ENCODE results near the gene CELA3B. TPM values are rescaled to one million over a fixed set of nuclear protein-coding genes. Genes with fewer than 3 reads are reported as not detected.
A peak's percentile ranks its signal among the peaks of the same experiment; 100 is the strongest.
"Not testable (repeated sequence)": the region's sequence is repeated elsewhere in the genome, so short reads cannot be mapped to it uniquely, and the experiment has no call there.

Gene CELA3B
- total RNA-seq, 1 experiment from 2014 or later = 0.81 TPM

DNA sequence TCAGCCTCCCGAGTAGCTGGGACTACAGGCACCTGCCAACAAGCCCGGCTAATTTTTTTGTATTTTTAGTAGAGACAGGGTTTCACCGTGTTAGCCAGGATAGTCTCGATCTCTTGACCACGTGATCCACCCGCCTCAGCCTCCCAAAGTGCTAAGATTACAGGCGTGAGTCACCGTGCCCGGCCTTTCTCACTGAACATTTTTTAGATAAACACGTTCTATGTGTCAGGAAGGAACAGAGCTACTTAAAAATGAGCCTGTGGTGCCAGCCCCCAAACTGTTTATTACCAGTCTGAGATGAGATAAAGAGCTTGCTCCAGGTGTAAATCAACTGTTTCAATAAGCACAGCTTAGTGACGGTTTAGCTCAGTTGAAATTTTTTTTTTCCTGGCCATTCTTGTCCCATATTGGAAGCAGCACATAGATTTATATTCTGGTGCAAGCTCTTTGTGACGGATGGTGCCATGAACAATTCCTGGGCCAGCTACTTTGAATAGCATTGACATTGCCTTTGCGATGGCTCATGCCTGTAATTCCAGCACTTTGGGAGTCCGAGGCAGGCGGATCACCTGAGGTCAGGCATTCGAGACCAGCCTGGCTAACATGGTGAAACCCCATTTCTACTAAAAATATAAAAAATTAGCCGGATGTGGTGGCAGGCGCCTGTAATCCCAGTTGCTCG is 33.7 kb upstream of the CELA3B start:
- not testable (repeated sequence) for DNase-seq (ENCODE audit: low spot score)

DNA sequence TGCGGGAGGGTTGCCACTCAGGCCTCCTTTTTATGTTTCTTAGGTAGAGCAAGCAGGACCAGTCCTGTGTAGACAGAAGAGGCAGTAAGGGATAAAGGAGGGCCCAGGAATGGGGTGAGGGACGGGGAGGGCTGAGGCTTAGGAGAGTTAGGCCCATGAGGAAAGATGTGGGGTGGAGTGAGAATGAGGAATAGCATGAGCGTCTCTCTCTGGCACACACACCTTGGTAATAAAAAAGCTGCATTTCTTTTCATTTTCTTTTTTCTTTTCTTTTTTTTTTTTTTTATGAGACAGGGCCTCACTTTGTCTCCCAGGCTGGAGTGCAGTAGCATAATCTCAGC is 32.1 kb upstream of the CELA3B start:
- no peak for DNase-seq (ENCODE audit: low spot score)

DNA sequence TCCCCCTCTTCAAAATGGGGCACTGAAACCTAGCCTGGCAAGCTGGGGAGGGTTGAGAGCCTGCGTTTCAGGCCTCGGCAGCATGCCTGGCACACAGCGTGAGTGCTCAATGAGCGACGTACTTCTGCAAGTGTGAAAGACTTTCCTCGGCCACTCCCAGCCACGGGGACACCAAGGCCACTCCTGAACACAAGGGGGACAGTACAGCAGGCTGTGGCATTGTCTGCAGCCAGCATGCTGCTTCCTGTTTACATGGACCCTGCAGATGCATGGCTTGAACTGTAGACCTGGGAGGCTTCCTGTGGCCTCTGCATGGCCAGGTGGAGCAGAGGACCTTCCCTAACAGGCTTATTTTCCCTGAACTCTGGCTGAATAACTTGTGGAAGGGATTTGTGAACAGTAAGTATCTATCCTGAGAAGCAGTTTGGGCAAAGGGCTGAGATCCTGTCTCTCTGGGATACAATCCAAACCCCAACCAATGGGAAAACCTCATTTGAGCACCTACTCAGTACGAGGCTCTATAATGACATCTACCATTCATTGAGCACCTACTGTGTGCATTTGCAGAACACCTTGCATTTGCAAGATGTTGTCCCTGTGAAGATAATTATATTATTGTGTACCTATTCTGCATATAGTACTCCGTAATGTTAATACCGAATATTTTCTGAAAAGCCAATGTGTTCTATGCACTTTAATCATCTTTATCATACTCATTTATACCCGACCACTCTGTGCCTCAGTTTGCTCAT is 29.8 kb upstream of the CELA3B start:
- no peak for DNase-seq (ENCODE audit: low spot score)

DNA sequence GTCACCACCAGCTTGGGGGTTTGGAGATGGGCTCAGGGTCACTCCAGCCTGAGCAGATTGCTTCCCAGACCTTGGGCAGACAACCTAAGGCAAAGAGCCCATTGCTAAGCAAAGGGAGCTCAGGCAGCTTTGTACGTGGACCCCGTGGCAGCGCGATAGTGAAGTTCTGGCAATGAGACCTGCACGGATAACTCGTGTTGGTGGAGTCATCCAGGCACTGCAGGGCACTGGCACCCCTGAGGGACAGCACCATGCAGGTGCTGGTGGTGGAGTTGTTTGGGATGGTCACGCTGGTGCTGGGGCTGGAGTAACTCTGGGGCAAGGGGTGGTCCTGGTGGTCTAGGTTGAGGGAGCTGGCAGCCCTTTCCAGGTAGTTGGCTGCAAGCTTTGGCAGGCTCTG is 26.1 kb upstream of the CELA3B start:
- no peak for DNase-seq (ENCODE audit: low spot score)

DNA sequence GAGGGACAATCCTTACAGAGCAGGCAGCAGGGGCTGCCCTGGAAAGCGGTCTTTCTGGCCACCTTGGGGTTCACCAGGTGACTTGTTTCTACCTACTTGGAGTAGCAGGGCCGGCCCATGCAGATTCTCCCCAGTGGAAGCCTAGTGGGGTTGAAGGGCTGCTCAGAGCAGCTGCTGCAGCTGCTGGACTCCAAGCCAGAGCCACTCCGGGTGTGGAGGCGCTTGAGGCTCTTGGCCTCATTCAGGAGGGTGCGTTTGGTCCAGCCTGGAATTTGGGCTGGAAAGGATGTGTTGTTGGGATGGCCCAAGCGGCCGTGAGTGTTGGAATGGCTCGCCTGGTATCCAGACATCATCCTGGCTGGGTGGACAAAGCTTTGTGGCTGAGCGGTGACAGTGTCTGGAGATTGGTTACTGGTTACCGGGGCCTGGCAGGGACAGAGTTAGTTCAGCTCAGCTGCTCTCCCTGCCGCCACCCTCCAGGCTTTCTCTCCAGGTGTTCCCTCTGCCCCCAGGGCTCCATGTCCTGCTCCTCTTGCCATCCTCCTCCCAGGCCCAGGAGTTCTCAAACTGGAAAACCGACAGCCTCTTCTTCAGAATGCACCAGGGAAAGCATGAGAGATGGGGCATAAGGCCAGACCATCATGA is 25.5 kb upstream of the CELA3B start:
- DNase-seq (ENCODE audit: low spot score) = no peak

DNA sequence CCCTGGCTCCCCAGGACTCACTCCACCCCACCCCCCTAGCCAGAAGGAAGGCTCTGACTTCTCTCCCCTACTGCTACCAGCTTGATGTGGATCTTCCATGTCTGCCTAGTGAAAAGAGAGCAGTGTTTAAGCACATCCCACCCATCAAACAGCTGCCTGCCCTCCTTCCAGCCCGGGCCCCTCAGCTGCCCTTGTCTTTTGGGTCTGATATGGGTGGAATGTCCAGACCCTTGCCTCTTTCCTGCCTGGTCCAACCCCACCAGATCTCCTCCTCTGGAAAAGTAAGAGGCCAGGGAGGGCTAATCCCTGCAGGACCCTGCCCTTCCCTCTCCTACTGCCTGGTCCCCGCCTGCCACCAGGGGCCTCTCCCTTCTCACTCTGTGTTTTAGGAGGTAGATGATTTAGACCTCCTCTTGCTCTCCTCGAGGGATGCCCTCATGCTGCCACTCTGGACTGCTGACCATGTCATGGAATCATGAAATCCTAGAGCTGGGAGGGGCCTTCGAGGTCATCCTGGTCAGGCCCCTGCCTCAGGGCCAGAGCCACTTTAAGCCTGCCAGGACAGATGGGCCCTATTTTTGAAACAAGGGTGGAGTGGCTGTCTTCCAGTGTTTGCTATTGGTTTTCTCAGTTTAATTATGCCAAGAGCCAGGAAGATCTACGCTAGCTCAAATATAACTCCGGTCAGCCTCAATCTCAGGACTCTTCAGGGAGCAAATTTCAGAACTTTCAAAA is 23.9 kb upstream of the CELA3B start:
- no peak for DNase-seq (ENCODE audit: low spot score)

DNA sequence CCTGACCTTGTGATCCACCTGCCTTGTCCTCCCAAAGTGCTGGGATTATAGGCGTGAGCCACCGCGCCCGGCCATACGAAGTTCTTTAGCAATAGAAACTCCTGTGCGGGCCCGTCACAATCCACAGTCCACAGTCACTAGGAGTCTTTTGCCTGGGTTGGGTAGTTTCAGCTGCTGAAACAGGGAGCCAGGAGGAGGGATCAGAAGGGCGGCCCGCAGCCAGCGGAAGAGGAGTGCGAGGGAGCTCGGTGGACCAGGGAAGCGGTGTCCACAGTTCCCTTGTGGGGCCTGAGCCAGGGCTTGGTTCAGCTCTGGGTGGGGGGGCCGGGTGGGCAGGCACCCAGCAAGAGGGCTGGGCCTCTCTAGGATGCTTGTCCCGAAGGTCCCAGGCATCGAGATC is 21.8 kb upstream of the CELA3B start:
- DNase-seq (ENCODE audit: low spot score) = no peak

DNA sequence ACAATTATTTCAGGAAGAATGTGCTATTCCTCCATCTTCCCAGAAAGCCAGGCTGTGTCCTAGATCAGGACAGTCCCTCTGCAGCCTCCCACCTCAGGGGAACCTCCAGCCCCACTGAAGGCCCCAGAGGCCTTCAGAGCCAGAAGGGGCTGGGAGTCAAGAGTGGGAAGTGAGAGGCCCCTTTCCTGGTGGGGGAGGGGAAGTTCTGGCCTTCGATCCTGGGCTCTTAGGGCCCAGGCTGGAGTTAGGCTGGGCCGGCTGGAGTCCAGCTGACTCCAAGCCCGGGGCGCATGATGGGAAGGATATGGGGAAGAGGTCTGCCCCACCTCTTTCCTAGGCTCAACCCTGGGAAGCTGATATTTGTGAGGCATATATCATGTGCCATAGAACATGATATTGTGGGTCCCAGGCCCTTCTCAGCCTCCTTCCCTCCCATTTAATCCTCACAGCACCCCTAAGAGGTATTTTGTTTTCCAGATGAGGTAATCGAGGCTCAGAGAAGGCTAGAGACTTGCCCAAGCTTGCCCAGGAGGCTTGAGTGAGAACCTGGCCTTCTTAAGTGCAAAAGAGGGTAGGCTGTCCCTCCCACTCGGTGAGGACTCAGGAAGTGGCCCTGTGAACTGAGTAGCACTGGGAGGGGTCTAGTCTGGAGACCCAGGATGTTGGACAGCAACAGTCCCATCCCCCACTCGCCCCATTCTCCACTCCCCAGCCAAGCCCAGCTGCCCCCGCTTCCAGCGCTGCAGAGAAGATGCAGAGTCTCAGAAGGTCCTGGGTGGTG is 21.1 kb upstream of the CELA3B start:
- peak; percentile 70 for DNase-seq (ENCODE audit: low spot score)

DNA sequence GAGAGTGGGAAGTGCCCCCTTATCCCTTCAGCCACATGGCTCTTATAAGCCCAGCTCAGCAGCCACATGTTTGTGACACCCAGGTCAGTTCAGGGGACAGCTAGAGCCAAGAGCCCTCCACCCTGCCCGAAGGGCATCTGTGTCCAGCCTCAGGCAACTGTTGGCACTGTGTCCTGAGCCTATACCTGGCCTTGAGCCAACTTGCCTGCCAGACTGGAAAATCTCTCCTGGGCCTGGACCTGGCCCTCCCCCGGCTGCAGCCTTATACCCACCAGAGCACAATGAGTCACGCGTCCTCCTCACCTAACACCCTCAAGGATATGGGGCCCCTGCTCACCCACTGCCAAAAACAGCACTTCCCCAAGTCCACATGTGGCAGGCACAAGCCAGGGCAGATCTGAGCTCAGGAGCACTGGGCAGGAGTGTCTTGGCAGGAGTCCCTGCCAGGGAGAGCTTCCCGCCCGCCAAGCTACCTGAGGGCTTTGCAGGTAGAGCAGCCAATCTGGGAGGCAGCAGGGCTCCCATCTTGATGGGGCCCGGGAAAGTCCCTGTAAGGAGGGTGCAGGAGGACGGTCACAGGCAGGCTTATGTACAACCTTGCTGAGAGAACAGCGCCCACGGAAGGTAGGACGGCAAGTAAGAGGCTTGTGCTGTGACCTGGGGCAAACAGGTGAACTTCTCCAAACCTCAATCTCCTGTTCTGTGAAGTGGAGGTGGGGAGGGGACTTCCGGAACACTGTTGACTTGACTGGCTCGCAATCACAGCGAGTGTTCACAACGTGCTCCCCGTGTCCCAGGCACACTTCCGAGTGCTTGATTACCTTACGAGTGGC is 19.9 kb upstream of the CELA3B start:
- peak; percentile 96 for DNase-seq (ENCODE audit: low spot score)

DNA sequence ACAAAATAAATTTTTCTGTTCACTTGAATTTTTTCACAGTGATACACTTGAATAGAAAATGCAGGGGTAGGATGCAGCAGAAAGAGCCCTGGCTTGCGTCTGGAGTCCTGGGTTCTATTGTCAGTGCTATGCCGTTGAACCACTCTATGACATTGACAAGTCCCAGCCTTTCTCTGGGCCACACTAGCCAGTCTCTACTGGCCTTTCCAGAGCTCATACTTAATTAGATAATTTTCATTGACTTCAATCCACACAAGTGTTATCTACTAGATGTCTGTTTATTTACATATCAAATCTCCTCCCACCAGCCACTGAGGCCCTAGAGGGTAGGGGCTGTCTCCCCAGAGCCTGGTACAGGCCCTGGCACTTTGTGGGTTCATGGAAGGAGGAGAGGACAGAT is 15.5 kb upstream of the CELA3B start:
- DNase-seq (ENCODE audit: low spot score) = no peak

DNA sequence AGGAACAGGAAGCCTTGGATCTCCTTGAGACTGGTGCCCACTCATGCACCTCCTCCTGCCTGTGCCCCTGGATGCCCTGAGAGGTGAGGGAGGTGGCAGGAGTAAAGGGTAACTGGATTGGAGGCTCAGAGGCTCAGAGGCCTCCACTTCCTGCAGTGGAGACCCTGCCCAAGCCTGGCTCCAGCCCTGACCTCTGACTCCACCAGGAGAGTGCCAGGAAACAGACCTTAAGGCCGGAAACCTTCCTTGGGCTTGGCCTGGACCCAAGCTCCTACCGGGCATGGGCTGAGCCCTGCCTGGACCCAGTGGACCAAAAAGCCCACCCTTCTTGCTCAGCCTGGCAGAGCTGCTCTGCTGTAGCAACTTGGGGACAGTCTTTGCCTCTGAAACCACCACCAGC is 15.0 kb upstream of the CELA3B start:
- no peak for DNase-seq (ENCODE audit: low spot score)

DNA sequence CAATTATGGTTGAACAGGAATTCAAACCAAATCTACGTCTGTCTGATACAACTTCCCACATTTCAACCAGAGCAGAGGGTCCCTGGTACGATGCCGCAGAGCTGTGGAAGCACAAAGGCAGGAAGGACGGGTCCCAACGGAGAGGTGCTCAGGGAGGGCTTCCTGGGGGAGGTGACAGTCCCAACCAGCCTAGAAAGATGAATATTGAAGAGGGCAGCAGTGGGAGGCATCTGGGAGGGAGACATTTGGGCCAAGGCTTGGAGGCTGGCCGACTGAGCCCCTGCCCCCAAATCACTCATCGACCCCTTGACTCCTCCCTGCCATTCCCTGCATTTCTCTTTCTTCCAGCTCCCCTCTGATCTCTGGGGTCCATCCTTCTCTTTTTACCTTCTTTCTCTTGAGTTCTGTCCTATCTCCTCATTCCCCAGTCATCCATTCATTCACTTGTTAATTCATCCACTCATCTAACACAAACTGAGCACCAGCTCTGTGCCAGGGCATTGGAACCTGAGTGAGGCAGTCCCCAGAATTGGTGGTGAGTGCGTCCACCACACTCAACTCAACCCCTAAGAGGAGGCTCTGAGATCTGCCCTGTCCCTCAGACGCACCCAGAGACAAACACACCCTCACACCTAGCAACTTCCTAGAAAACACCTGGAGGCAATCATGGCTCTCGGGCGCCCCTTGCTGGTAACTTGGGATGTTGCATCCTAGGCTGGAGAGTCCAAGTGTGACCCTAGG is 13.2 kb upstream of the CELA3B start:
- DNase-seq (ENCODE audit: low spot score) = peak; percentile 99

DNA sequence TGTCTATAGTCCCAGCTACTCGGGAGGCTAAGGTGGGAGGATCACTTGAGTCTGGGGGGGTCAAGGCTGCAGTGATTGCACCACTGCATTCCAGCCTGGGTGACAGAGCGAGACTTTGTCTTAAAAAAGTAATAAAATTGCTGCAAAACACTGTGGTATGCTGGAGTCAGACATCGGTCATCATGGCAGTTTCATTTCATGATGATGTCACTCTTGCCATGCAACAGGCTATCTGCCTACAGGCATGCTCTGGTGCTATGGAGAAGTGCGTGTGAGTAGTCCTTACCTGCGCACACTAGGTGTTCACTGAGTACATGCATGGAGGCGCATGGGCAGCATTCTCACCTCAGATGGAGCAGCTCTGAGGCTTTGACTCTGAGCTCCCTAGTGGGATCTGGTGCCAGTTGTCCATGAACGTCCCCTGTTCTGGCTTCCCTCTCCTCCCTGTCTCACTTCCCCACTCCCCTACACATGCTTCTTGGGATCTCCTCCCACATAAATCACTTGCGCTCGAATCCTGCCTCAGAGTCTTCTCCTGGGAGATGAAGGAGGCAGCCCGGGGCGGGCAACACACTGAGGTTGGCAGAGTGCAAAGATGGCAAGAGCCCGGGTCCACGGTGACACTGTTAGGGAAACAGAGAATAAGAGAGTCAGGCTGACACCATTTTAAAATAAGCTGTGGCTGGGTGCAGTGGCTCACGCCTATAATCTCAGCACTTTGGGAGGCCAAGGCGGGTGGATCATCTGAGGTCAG is 10.4 kb upstream of the CELA3B start:
- DNase-seq (ENCODE audit: low spot score) = no peak

DNA sequence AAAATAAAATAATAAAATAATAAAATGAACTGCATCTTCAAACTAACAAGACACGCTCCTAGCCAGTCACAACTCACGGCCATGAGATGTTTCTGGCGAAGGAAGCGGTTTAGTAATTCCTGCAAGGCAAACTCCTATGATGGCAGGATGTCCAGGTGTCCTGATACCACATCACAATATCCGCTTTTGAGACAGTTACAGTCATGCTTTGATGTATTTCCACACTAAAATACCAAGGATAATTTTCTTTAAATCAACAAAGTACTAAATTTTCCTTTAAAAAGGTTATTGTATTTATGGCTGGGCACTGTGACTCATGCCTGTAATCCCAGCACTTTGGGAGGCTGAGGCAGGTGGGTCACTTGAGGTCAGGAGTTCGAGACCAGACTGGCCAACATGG is 9.6 kb upstream of the CELA3B start:
- not testable (repeated sequence) for DNase-seq (ENCODE audit: low spot score)

DNA sequence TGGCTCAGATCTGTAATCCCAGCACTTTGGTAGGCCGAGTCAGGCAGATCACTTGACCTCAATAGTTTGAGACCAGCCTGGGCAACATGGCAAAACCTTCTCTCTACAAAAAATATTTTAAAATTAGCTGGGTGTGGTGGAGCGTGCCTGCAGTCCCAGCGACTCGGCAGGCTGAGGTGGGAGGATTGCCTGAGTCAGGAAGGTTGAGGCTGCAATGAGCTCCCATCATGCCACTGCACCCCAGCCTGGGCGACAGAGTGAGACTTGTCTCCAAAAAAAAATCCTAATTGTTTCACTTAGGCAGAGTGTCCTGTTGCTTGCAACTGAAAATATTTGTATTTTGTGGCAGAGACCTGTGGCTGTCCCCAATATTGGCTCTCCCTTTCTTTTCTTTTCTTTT is 7.8 kb upstream of the CELA3B start:
- DNase-seq (ENCODE audit: low spot score) = not testable (repeated sequence)

DNA sequence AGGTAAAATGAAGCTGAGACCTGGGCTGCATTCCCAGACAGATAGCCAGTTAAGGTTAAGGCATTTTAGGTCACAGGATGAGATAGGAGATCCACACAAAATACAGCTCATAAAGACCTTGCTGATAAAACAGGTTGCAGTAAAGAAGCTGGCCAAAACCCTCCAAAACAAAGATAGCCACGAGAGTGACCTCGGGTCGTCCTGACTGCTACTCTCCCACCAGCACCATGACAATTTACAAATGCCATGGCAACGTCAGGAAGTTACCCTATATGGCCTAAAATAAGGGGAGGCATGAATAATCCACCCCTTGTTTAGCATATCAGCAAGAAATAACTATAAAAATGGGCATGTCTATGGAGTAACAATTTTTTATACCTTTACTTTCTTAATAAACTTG is 6.3 kb upstream of the CELA3B start:
- DNase-seq (ENCODE audit: low spot score) = not testable (repeated sequence)

DNA sequence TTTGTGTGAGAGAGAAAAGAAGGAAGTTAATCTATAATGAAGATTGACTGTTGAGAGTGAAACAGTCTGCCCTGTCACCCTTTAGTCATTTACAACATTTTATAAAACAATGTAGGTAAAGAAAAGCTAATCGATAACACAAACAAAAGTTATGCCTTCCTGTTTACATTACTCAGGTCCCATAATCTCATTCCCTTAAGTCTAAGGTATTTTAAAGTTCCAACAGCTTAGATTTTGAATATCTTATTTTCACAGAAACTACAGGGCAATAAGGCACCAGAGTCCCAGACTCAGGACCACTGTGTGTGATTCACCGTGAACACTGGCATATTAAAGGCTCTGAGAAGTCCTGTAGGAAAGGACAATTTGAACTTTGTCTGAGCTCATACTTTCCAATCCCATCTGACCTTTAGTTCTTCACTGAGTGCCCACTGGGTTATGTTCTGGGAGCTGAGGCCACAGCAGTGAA is 3.8 kb upstream of the CELA3B start:
- peak; percentile 74 for DNase-seq (ENCODE audit: low spot score)

DNA sequence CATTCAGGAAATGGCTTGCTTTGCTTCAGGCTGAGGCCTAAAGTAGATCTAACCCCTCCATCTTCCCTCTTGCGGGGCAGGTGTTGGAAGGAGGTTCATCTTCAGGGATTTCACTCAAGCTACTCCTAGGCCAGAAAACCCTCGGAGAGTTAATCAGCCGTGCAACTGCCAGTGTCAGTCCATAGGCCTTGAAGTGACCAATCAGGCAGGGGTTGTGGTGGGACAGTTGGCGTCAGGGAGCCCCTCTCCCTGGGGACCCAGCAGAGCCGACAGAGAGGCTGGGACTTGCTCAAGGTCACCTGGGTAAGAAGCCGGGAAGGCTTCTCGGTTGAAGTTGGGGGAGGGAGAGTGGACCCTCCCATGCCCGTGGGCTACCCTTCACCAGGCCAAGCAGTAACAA is 2.9 kb upstream of the CELA3B start:
- not testable (repeated sequence) for DNase-seq (ENCODE audit: low spot score)

DNA sequence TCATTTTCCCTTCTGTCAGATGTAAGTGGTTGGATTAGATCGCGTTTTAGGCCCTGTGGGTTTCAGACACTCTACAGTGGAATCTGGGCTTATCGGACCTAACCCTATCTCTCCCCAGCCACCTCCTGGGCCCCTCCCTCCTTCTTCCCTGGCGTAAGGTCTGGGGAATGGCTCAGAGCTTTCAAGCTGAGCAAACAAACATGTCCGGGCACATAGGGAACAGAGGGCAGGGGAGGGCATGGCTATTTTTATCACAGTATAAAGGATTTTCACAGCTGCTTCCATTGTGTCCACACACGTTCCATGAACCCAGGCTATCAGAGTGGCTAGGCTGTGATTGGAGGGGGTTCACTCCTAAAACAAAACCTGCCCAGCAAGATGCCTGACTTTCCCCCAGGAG is 2.1 kb upstream of the CELA3B start:
- peak; percentile 55 for DNase-seq (ENCODE audit: low spot score)

Measured in HT-29 (cell line).